CD8-positive, alpha-beta memory T cell (primary cell): Measurements from ENCODE around the gene AHNAK. TPM values are rescaled to one million over a fixed set of nuclear protein-coding genes. Genes with fewer than 3 reads are reported as not detected.

Source experiments
- CTCF ChIA-PET: fragments of 350-600 bp; sonication (Branson Sonifier 250); formaldehyde crosslinking; loops from one replicate; lab custom pipeline; 2021; ENCODE audit warnings: antibody characterized with exemption; lab: Charles Lee
- POLR2A ChIA-PET: fragments of 350-600 bp; sonication (Branson Sonifier 250); formaldehyde crosslinking; loops from one replicate; lab custom pipeline; 2021; ENCODE audit warnings: antibody characterized with exemption; lab: Charles Lee
- DNase-seq, 5 donors: peaks; one replicate each; pipeline versions ENCODE4 v3.0.0 to v3.0.0-alpha.2; 2020 to 2022; ENCODE audit warnings: mixed read lengths in 1 of 5
- H3K27ac ChIP-seq: one replicate; pipeline ENCODE4 v1.7.0; 2013; ENCODE audit warnings: low read depth, mild to moderate bottlenecking, low read length, moderate library complexity
- H3K27me3 ChIP-seq: 2 replicates; pipeline ENCODE4 v1.7.0; 2013; ENCODE audit warnings: low read length, mild to moderate bottlenecking; ENCODE audit not compliant: insufficient read depth, poor library complexity, severe bottlenecking
- H3K36me3 ChIP-seq: 2 replicates; pipeline ENCODE4 v1.7.0; 2013; ENCODE audit warnings: mild to moderate bottlenecking, low read length, moderate library complexity; ENCODE audit not compliant: insufficient read depth
- H3K4me1 ChIP-seq: 2 replicates; pipeline ENCODE4 v1.7.0; 2013; ENCODE audit warnings: mild to moderate bottlenecking, low read length, moderate library complexity; ENCODE audit not compliant: insufficient read depth
- H3K4me3 ChIP-seq: 2 replicates; pipeline ENCODE4 v1.7.0; 2013; ENCODE audit warnings: mild to moderate bottlenecking, low read length
- H3K9me3 ChIP-seq: 2 replicates; pipeline ENCODE4 v1.7.0; 2013; ENCODE audit warnings: mild to moderate bottlenecking, low read length
- H3K27ac Mint-ChIP-seq, 8 donors: one replicate each; pipeline ENCODE4 v1.8.0; 2020 to 2021; ENCODE audit warnings: mixed read lengths in 8 of 8, mild to moderate bottlenecking in 6 of 8, inconsistent platforms in 3 of 8, moderate library complexity in 3 of 8
- H3K27me3 Mint-ChIP-seq, 2 donors: one replicate each; pipeline ENCODE4 v1.8.0; 2020 to 2021; ENCODE audit warnings: mixed read lengths in 2 of 2, mild to moderate bottlenecking in 1 of 2, moderate library complexity in 1 of 2
- H3K36me3 Mint-ChIP-seq, 3 donors: one replicate each; pipeline ENCODE4 v1.8.0; 2020 to 2021; ENCODE audit warnings: mixed read lengths in 3 of 3, inconsistent platforms in 1 of 3, mild to moderate bottlenecking in 1 of 3
- H3K4me1 Mint-ChIP-seq, 3 donors: one replicate each; pipeline ENCODE4 v1.8.0; 2020 to 2021; ENCODE audit warnings: mixed read lengths in 3 of 3, inconsistent platforms in 1 of 3, mild to moderate bottlenecking in 1 of 3
- H3K4me3 Mint-ChIP-seq, 7 donors: one replicate each; pipeline ENCODE4 v1.8.0; 2020 to 2021; ENCODE audit warnings: mixed read lengths in 7 of 7, mild to moderate bottlenecking in 6 of 7, moderate library complexity in 4 of 7, inconsistent platforms in 2 of 7
- H3K9me3 Mint-ChIP-seq, 5 donors: one replicate each; pipeline ENCODE4 v1.8.0; 2020 to 2022; ENCODE audit warnings: mixed read lengths in 5 of 5, mild to moderate bottlenecking in 3 of 5, moderate library complexity in 2 of 5, inconsistent platforms in 1 of 5
- polyA plus RNA-seq: library from polyadenylated mRNA; unstranded; fragments of 300-500 nt; fragmentation: Illumina TruSeq; gene quantifications from one replicate; pipeline ENCODE4 v1.2.3, GENCODE V29; 2021
- total RNA-seq, 2 experiments: library from RNA; stranded (reverse); gene quantifications; one replicate each; pipeline ENCODE4 v1.2.3, GENCODE V29; 2021

The AHNAK gene
- total and polyA plus RNA-seq, 3 experiments from 2014 or later = 125 to 193 (median 187) TPM

DNA sequence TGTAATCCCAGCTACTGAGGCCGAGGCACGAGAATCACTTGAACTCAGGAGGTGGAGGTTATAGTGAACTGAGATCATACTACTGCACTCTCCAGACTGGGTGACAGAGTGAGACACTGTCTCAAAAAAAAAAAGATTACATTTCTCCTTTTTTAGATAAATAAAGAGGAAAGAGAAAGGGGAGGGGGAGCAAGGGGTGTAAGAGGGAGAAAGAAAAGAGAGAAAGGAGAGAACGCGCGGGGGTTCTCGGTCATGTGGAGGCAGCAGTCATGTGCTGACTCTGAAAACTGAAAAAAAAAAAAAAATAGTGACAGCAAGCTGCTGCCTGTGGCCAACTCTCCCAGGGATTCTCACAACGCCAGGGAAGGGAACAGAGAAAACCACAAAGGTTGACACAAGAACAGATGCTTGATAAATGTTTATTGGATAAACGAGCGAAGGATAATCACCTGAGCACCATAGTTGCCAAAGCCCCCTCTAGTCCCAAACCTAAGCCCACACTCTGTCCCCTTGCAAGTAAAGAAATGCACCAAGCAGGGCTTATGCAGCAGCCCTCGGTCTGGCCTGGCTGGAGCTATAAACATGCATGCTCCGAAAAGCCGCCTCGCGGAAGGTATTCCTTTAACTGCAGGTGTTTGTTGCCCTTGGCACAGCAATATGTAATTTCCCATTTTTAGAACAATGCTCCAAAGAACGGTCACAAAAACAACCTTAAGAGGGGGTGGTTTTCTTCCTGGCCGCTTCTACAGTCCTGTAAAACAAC, 113.3 kb downstream of the AHNAK start:
- Histone ChIP-seq H3K27ac (no peak overlapping the region), H3K4me3 (no peak overlapping the region), H3K9me3 (no peaks in the 10 kb centered on the region), H3K36me3 (no peaks in the 10 kb centered on the region), H3K27me3 (no peaks in the 10 kb centered on the region), H3K4me1 (peaks cover 5% of the 10 kb centered on the region)
- no peak for DNase-seq
- Mint-ChIP-seq H3K27me3 (no peaks in the 10 kb centered on the region), H3K36me3 (no peaks in the 10 kb centered on the region), H3K27ac (no peak overlapping the region), H3K9me3 (no peaks in the 10 kb centered on the region), H3K4me3 (no peak overlapping the region), H3K4me1 (peaks cover 28 to 42% (median 37%) of the 10 kb centered on the region in 3 donors)
- POLR2A ChIA-PET = no interaction called here
- CTCF ChIA-PET = interaction anchor here (0.6 to 2.0 kb wide), 2 partner anchors 9 to 1186 kb away, joined by 3 to 8 read pairs; no protein-coding TSS in a partner anchor

DNA sequence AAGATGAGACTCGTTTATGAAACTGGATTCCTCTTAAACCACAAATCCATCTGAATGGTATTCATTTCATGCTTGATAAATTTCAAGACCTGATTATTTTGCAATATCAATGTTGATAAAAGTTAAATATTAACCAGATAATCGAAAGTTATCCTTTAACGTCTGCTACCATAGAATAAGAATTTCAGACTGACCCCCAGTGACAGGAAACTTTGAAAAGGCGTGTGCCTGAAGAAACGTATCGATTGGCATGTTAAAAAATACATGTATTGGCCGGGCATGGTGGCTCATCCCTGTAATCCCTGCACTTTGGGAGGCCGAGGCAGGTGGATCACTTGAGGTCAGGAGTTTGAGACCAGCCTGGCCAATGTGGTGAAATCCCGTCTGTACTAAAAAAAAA, 113.9 kb downstream of the AHNAK start:
- H3K36me3 ChIP-seq = no peaks in the 10 kb centered on the region
- no peak for DNase-seq
- no peak overlapping the region for H3K27ac Mint-ChIP-seq
- peaks cover 9% of the 10 kb centered on the region for H3K4me1 ChIP-seq
- no peaks in the 10 kb centered on the region for H3K9me3 ChIP-seq
- ChIA-PET POLR2A (no interaction called here), CTCF (interaction anchor here (0.6 to 2.0 kb wide), 2 partner anchors 8 to 1186 kb away, joined by 3 to 8 read pairs; no protein-coding TSS in a partner anchor)
- H3K9me3 Mint-ChIP-seq = no peaks in the 10 kb centered on the region
- no peaks in the 10 kb centered on the region for H3K36me3 Mint-ChIP-seq
- H3K27me3 ChIP-seq = no peaks in the 10 kb centered on the region
- H3K27ac ChIP-seq = no peak overlapping the region
- H3K4me3 Mint-ChIP-seq = no peak overlapping the region
- peaks cover 31 to 45% (median 41%) of the 10 kb centered on the region in 3 donors for H3K4me1 Mint-ChIP-seq
- H3K4me3 ChIP-seq = no peak overlapping the region
- no peaks in the 10 kb centered on the region for H3K27me3 Mint-ChIP-seq

DNA sequence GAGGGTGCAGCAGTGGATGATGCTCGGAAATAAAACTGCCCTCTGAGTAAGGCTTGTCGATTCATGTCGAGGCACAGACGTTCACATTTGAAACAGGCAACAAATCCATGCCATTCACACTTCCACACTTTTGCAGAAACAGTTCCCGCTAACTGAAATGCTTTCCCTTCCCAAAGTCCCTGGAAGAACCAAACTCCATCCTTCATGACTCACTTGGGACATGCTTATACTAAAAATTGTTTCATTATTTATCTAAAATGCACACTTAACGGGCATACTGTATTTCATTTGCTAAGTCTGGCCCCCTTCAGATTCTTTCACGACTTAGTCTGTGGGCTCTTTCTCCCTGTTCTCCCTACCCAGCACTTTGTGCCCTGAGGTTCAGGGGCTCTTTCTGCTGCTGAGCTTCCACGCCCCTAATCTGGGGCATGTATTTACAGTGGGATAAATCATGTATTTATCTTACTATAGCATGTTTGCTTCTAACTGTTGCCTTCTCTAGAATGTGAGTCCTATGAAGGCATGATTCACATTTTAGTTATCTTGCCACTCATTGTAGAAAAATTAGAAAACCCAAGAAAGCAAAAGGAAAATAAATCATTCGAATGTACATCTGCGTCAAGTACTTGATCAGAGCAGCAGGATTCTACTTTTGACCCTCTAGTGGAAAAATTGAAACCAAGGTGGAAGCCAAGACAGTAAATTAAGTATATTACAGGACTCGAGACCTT, 115.3 kb downstream of the AHNAK start:
- H3K36me3 ChIP-seq = no peaks in the 10 kb centered on the region
- H3K27ac ChIP-seq = no peak overlapping the region
- H3K4me3 ChIP-seq = no peak overlapping the region
- Mint-ChIP-seq H3K27ac (peak overlapping the region in 3 of 8 donors; percentile 36 to 65 (median 59)), H3K9me3 (no peaks in the 10 kb centered on the region), H3K4me1 (peaks cover 43 to 55% (median 53%) of the 10 kb centered on the region in 3 donors), H3K27me3 (no peaks in the 10 kb centered on the region), H3K36me3 (no peaks in the 10 kb centered on the region), H3K4me3 (no peak overlapping the region)
- H3K9me3 ChIP-seq = no peaks in the 10 kb centered on the region
- H3K4me1 ChIP-seq = peaks cover 22% of the 10 kb centered on the region
- DNase-seq = no peak
- no peaks in the 10 kb centered on the region for H3K27me3 ChIP-seq
- ChIA-PET POLR2A (no interaction called here), CTCF (no interaction called here)

DNA sequence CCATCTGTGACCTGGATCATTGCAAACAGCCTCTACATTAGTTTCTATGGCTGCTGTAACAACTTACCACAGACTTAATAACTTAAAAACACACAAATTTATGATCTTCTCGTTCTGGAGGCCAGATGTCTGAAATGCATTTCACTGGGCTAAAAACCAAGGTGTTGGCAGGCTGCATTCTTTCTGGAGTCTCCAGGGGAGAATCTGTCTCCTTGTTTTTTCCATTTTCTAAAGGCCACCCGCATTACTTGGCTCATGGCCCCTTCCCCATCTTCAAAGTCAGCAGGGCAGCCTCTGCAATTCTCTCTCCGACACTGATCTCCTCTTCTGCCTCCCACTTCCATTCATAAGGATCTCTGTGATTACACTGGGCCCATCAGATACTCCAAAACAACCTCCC, 116.2 kb downstream of the AHNAK start:
- no peaks in the 10 kb centered on the region for H3K9me3 ChIP-seq
- no peak for DNase-seq
- peak overlapping the region in 3 of 8 donors; percentile 1 to 68 (median 36) for H3K27ac Mint-ChIP-seq
- H3K4me3 Mint-ChIP-seq = no peak overlapping the region
- H3K9me3 Mint-ChIP-seq = no peaks in the 10 kb centered on the region
- ChIA-PET CTCF (no interaction called here), POLR2A (interaction anchor here (0.5 kb wide), 1 partner anchor 250 kb away, joined by 3 read pairs; no protein-coding TSS in a partner anchor)
- peaks cover 26% of the 10 kb centered on the region for H3K4me1 ChIP-seq
- H3K27me3 ChIP-seq = no peaks in the 10 kb centered on the region
- no peaks in the 10 kb centered on the region for H3K36me3 ChIP-seq
- H3K36me3 Mint-ChIP-seq = no peaks in the 10 kb centered on the region
- H3K27ac ChIP-seq = no peak overlapping the region
- H3K27me3 Mint-ChIP-seq = no peaks in the 10 kb centered on the region
- H3K4me3 ChIP-seq = no peak overlapping the region
- H3K4me1 Mint-ChIP-seq = peaks cover 47 to 54% (median 53%) of the 10 kb centered on the region in 3 donors

DNA sequence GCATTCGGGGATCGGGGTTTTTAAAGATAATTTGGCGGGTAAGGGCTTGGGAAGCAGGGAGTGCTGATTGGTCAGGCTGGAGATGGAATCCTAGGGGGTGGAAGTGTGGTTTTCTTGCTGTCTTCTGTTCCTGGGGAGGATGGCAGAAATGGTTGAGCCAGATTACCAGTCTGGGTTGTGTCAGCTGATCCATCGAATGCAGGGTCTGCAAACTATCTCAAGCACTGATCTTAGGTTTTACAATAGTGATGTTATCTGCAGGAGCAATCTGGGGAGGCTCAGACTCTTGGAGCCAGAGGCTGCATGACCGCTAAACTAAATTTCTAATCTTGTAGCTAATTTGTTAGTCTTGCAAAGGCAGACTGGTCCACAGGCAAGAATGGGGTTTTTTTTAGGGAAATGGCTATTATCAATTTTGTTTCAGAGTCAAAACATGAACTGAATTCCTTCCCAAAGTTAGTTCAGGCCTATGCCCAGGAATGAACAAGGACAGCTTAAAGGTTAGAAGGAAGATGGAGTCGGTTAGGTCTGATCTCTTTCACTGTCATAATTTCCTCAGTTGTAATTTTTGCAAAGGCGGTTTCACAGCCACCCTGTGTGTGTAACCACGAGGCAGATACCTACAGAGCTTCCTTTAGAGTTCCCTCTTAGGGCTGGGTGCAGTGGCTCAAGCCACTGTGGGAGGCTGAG, 117.6 kb downstream of the AHNAK start:
- Mint-ChIP-seq H3K27ac (peak overlapping the region in 4 of 8 donors; percentile 33 to 78 (median 38)), H3K36me3 (no peaks in the 10 kb centered on the region), H3K27me3 (no peaks in the 10 kb centered on the region), H3K9me3 (no peaks in the 10 kb centered on the region), H3K4me1 (peaks cover 50 to 58% (median 54%) of the 10 kb centered on the region in 3 donors), H3K4me3 (peak overlapping the region in 1 of 7 donors; percentile 2)
- Histone ChIP-seq H3K36me3 (no peaks in the 10 kb centered on the region), H3K9me3 (no peaks in the 10 kb centered on the region), H3K4me1 (peaks cover 23% of the 10 kb centered on the region), H3K4me3 (no peak overlapping the region), H3K27me3 (no peaks in the 10 kb centered on the region), H3K27ac (no peak overlapping the region)
- POLR2A ChIA-PET = no interaction called here
- no peak for DNase-seq
- CTCF ChIA-PET = no interaction called here

DNA sequence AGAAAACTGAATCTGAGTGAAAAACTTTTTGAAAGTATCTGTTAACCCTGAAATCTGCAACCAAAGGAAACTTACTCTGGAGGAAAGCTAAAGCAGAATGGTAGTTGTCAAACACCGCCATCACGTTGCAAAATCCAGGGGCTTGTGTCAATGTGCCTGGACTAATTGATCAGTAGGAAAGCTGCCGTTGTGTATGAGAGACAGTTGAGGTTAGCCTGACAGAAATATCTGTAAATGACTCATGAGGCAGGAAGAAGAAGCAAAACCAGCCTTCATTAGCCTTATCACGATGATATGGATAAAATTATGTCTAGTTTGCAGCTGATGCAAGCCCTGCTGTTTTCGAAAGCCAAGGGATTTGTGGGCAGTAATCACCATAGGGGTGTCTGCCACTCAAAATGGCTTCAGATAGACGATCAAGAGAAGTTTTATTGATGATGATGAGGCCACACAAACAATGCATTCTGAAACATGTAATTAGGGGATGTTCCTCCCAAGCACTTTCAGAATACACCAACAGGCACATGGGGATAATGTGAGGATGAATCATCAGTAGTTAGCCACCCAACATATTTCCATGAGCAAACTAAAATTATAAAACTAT, 118.9 kb downstream of the AHNAK start:
- Mint-ChIP-seq H3K36me3 (no peaks in the 10 kb centered on the region), H3K27ac (peak overlapping the region; percentile 52 to 97 (median 76)), H3K4me1 (peaks cover 50 to 56% (median 50%) of the 10 kb centered on the region in 3 donors), H3K4me3 (peak overlapping the region in 6 of 7 donors; percentile 2 to 81 (median 17)), H3K27me3 (no peaks in the 10 kb centered on the region), H3K9me3 (no peaks in the 10 kb centered on the region)
- peak overlapping the region; percentile 10 for H3K27ac ChIP-seq
- no peak overlapping the region for H3K4me3 ChIP-seq
- H3K27me3 ChIP-seq = no peaks in the 10 kb centered on the region
- peak in 1 of 5 donors; percentile 8 for DNase-seq
- no peaks in the 10 kb centered on the region for H3K36me3 ChIP-seq
- peaks cover 21% of the 10 kb centered on the region for H3K4me1 ChIP-seq
- CTCF ChIA-PET = interaction anchor here (1.5 to 7.5 kb wide), 3 partner anchors 33 to 132 kb away, joined by 4 to 135 read pairs (median 88); no protein-coding TSS in a partner anchor
- H3K9me3 ChIP-seq = no peaks in the 10 kb centered on the region
- POLR2A ChIA-PET = interaction anchor here (0.7 kb wide), 1 partner anchor 126 kb away, joined by 5 read pairs; no protein-coding TSS in a partner anchor

GRCh38 chr11:62423012-62423411, 123.6 kb downstream of the AHNAK start:
- H3K4me3 ChIP-seq = no peak overlapping the region
- H3K9me3 Mint-ChIP-seq = no peaks in the 10 kb centered on the region
- no peaks in the 10 kb centered on the region for H3K27me3 Mint-ChIP-seq
- no peaks in the 10 kb centered on the region for H3K36me3 ChIP-seq
- DNase-seq = no peak
- H3K4me1 Mint-ChIP-seq = peaks cover 23 to 30% (median 25%) of the 10 kb centered on the region in 3 donors
- no peaks in the 10 kb centered on the region for H3K9me3 ChIP-seq
- no peaks in the 10 kb centered on the region for H3K27me3 ChIP-seq
- H3K27ac ChIP-seq = no peak overlapping the region
- peaks cover 20% of the 10 kb centered on the region for H3K4me1 ChIP-seq
- POLR2A ChIA-PET = no interaction called here
- CTCF ChIA-PET = interaction anchor here (0.6 to 7.5 kb wide), 6 partner anchors 22 to 151 kb away, joined by 3 to 135 read pairs (median 16); partner anchors contain the start of gene EEF1G
- no peak overlapping the region for H3K4me3 Mint-ChIP-seq
- no peak overlapping the region for H3K27ac Mint-ChIP-seq
- no peaks in the 10 kb centered on the region for H3K36me3 Mint-ChIP-seq
